Superior temporal gyrus (tissue), 1 donor: Measurements from ENCODE around the gene METTL1.
A peak's percentile ranks its signal among the peaks of the same experiment; 100 is the strongest.
"Not testable (repeated sequence)": the region's sequence is repeated elsewhere in the genome, so short reads cannot be mapped to it uniquely, and the experiment has no call there.

Source experiments
- DNase-seq: peaks from one replicate; pipeline ENCODE4 v3.0.0-alpha.2; 2016; ENCODE audit errors: extremely low spot score

Gene METTL1

GRCh38 chr12:57797933-57798332, 26.0 kb upstream of the METTL1 start:
- no peak for DNase-seq

DNA sequence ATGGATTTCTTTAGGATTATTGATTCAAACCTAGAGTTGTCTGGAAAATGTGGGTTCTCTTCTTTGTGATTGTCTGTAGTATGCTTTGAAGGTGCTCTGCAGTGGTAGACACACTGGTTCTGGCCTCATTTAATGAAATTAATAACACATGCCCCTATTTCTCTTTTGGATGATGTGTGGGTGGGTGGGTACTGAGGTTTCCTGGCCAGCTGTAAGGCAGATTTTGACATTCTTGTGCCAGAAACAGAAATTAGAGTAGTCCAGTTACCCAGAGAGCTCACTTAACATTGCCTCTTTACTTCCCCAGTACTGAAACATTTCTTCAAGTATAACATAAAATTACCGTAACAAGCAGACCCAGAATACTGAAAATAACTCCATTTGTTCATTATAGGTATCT, 25.1 kb upstream of the METTL1 start:
- DNase-seq: no peak

- no peak for DNase-seq
Observed at GRCh38 chr12:57795354-57795753, 23.4 kb upstream of the METTL1 start.

GRCh38 chr12:57793920-57794319, 22.0 kb upstream of the METTL1 start:
- DNase-seq: no peak

DNA sequence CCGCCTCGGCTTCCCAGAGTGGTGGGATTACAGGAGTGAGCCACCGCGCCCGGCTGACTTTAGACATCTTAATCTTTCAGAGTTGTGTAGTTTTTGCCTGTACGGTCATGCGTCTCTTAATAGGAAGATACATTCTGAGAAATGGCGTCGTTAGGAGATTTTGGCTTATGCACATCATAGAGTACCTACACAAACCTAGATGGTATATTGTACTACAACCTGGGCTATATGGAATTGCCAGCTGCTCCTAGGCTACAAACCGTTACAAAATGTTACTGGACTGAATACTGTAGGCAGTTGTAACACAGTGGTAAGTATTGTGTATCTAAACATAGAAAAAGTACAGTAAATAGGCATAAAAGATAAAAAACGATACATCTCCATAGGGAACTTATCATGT, 12.0 kb upstream of the METTL1 start:
- no peak for DNase-seq

GRCh38 chr12:57783466-57783801, 11.5 kb upstream of the METTL1 start:
- no peak for DNase-seq

DNA sequence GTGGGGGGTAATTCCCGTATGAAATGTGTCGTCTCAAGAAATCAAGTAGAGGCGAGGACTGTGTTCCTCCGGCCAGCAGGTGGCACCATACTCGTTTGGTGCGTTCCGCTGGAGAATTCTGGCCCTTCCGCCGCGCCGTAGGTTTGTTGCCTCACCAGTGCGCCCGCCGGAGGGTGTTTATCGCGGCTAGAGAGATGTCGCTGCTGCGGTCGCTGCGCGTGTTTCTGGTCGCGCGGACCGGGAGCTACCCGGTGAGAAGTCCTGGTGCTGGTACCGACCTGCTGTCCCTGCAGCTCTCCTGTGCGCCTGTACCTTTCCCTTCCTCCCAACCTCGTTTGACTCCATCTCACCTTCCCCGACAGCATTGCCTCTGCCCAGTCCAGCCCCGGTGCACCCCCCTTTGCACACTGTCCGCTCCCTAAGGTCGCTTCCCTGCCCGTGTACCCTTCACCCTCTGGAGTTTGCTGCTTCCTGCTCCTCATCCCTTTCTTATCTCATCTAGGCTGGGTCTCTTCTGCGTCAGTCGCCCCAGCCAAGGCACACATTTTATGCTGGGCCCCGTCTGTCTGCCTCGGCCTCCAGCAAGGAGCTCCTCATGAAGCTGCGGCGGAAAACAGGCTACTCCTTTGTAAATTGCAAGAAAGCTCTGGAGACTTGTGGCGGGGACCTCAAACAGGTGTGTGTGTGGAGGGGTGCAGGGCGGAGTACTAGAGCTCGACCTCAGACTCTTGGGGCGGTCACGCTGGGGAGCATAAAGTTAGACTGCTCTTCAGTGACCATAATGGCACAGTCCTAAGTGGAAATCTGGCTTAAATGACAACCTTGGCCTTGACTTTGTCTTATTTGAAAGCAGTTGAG, 10.9 kb upstream of the METTL1 start, which contains the start of gene TSFM:
TSFM (plus strand) TSS at position 180 of the 858 bp plus-strand sequence; CDS start at position 195, 15 bp downstream.
- peak; percentile 99 for DNase-seq

GRCh38 chr12:57782243-57782607, 10.3 kb upstream of the METTL1 start:
- DNase-seq: no peak

- no peak for DNase-seq
Observed at GRCh38 chr12:57781801-57782200, 9.9 kb upstream of the METTL1 start.

DNA sequence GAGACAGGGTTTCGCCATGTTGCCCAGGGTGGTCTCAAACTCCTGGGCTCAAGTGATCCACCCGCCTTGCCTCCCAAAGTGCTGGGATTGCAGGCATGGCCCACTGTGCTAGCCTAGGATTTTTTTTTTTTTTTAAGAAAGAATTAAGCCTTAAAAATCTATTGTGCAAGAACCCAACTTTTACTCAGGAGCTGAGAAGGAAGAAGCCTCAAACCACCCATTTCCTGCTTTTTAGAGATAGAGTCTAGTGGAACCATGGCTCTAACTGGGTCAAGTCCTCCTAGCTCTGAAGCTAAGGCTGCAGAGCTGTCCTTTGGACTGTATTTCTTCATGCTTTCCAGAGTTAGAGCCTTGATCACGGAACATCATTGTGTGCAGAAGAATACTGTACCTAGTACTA, 9.3 kb upstream of the METTL1 start:
- DNase-seq: no peak

DNA sequence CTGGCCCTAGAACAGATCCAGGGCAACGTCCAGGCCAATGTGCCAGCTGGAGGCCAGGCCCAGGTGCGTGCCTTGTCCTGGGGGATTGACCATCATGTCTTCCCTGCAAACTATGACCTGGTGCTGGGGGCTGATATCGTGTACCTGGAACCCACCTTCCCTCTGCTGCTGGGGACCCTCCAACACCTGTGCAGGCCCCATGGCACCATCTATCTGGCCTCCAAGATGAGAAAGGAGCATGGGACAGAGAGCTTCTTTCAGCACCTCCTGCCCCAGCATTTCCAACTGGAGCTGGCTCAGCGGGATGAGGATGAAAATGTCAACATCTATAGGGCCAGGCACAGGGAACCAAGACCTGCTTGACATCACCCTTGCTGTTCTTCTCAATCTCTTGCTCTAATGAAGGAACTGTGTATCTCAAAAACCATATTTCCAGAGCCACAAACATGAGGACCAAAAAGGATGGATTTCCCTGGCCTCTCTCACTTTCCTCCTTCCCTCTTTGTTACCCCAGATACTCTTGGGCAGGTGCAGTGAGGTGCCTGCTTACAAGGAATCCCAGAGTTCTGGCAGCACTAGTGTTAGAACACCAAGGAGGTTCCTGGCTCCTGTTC, 8.5 kb upstream of the METTL1 start:
- no peak for DNase-seq

GRCh38 chr12:57779736-57780135, 7.8 kb upstream of the METTL1 start:
- DNase-seq: no peak

DNA sequence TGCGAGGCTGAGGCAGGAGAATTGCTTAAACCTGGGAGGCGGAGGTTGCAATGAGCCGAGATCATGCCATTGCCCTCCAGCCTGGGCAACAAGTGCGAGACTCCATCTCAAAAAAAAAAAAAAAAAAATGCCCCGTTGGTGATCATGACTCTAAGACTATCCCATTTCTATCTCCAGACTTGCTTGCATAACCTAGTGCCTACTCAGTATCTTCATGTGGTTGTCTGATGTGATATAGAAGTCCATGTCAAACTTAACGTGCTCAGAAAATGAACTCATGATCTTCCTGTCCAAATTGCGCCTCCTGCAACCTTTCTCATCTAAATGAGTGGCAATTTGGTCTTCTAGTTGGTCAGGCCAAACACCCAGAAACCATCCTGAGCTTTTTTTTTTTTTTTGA, 6.0 kb upstream of the METTL1 start:
- no peak for DNase-seq

- no peak for DNase-seq
Observed at GRCh38 chr12:57777367-57777766, 5.5 kb upstream of the METTL1 start.

GRCh38 chr12:57776247-57776587, 4.3 kb upstream of the METTL1 start:
- DNase-seq: no peak

DNA sequence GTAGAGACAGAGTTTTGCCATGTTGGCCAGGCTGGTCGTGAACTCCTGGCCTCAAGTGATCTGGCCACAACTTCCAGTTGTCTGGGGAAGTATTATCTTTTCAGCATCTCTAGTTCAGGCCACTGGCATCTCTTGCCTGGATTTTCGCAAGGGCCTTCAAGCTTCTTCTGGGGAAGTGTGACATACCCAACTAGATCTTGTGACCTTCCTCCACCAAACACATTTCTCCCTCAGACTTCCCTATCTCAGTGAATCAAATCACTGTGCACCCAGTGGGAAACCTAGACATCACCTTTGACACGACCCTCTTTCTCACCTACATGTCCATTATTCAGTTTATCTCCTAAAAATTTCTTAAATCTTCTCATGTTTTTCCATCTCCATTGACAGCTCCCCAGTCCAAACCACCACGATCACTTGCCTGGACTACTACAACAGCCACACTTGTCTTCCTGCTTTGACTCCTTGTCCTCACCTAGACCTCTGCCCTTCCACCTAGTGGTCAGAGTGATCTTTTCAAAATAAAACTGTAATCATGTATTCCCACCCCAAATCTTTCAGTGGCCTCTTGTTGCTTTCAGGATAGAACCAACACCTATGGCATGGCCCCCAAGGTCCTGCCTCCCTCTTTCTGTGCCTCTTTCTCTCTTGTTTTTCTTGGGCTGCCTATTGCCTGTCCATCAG, 3.8 kb upstream of the METTL1 start:
- no peak for DNase-seq

DNA sequence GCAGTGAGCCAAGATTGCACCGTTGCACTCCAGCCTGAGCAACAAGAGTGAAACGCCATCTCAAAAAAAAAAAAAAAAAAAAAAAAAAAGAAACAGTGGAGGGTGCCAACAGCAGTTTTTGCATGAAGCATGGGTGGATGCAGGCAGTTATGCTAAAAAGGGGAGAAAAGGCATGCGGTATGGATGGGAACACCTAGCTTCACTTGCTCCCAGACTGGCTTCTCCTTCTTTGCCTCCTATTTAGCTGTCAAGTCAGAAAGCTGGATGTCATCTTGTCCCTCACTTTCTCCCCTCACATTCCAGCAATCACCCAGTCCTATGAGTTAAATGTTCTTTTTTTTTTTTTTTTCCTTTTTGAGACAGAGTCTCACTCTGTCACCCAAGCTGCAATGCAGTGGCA, 3.1 kb upstream of the METTL1 start:
- no peak for DNase-seq

DNA sequence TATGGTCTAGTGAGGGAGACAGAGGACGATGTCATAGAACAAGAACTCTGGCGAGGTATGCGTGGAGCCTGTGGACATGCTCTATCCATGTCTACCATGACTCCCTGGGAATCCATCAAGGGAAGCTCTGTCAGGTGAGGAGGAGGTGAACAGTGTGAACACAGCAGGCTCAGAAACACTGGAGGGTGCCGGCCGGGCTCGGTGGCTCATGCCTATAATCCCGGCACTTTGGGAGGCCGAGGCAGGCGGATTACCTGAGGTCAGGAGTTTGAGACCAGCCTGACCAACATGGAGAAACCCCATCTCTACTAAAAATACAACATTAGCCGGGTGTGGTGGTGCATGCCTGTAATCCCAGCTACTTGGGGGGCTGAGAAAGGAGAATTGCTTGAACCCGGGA, 2.7 kb upstream of the METTL1 start:
- not testable (repeated sequence) for DNase-seq

GRCh38 chr12:57772429-57773322, 771 bp upstream of the METTL1 start, which contains the start of gene EEF1AKMT3:
Gene EEF1AKMT3, plus strand, starts transcription at chr12:57772614. Its CDS starts 111 bp downstream, at chr12:57772725.
- DNase-seq: no peak

GRCh38 chr12:57771236-57771872, 551 bp downstream of the METTL1 start:
- DNase-seq: peak; percentile 76

DNA sequence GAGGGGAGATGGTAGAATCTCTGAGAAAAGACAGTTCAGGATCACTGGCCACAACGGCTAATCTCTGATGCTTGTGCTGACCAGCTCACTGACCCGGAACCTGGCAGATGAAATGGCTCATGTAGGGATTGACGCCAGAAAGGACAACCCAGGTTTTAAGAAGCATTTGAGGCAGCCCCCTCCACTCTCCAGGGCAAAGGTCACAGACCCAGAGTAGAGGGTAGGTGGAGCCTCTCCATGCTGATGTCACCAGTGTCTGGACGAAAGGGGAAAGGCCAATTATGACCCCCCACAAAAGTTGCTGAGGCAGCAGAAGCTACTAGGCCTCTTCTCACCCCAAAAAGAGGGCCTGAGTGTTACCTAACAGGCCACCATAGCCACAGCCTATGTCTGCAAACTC, 1.2 kb downstream of the METTL1 start:
- DNase-seq: no peak
